ENCODE measurements around the gene TMEM53.
"Not testable (repeated sequence)": the region's sequence is repeated elsewhere in the genome, so short reads cannot be mapped to it uniquely, and the experiment has no call there.

Gene TMEM53

GRCh38 chr1:44672961-44673674 is 1.2 kb downstream of the TMEM53 start:
- DNase-seq = peak in 1 of 56 donors; percentile 16

DNA sequence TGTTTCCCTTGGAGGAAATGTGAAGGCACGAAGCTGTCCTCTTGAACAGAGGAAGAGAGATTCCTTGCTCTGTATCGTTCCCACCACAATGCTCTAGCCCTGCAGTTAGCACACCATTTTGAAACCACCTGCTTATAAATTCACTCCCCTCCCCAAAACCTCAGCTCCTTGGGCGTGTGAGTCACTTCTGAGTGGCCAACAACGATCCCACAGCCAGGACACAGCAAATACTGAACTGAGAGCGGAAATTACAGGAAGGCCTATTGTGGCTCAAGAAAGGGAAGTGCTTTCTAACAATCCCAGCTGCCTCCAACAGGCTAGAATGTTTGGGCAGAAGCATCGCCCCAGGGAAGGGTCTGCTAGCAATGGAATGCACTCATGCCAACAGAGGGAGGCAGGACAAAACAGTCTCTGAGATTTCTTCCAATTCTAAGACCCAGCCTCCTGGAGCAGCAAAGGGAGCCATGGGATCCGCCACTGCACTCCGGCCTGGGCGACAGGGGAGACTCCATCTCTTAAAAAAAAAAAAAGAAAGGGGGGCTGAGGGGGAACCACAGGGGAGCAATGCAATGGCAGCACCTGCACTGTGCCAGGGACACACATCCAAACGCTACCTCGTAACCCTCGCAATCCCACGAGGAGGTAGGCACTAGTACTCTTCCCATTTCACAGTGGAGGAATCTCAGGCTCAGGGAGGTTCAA is 1.9 kb downstream of the TMEM53 start:
- peak in 8 of 56 donors; percentile 9 to 30 (median 20) for DNase-seq

DNA sequence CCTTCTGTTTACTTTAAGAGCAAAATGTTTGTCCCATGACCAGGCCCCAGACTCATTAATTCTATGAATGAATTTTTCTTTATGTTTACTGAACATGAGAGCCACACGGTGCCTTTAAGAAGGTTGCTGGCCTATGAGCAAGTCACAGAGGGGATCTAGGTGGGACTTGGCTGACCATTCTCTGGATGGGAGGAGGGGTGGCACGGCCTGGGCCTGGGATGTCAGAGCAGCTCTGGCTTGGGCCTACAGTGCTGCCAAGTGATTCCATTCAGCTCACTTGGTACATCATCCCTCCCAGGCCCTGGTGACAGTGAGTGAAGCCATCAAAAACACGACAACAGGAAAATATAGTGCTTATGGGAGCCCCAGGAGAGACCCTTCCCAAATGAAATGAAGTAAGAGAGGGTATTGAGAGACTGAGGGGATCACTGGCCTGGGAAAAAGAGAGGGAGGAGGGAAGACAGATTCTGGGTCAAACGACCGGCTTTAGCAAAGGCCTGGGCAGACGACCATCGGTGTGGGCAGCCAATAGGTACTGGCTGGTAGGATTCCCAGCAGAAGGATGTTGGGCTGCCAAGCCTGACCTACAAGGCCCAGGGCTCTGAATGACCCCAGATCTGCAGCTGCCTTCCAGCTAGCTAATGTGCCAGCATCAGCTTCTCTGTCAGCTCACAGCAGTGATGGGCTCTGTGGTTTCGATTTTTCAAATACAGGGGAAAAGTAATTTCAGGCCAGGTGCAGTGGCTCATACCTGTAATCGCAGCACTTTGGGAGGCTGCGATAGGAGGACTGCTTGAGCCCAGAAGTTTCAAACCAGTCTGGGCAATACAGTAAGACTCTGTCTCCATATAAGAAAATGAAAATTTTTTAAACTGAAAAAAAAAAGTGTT is 3.3 kb downstream of the TMEM53 start:
- DNase-seq = peak in 11 of 56 donors; percentile 11 to 27 (median 17)

- not testable (repeated sequence) for DNase-seq
Measured at GRCh38 chr1:44666719-44667118, 7.6 kb downstream of the TMEM53 start.

GRCh38 chr1:44664730-44665370 is 9.4 kb downstream of the TMEM53 start:
- no peak for DNase-seq

DNA sequence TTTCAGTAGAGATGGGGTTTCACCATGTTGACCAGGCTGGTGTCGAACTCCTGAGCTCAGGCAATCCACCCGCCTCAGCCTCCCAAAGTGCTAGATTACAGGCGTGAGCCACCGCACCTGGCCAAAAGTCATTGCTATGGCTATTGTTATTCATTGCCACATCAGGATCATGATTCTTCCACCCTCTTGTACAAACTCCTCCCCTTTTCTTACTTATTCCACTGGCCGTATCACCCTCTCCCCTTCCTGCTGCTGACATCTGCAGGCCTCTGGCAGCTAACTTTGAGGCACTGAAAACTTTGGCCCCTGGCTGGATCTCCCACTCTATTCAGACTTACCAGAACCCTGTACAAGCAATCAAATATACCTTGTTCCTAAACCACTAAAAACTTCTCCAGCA is 10.9 kb downstream of the TMEM53 start:
- DNase-seq = no peak

- no peak for DNase-seq
Measured at GRCh38 chr1:44662683-44663030, 11.6 kb downstream of the TMEM53 start.

DNA sequence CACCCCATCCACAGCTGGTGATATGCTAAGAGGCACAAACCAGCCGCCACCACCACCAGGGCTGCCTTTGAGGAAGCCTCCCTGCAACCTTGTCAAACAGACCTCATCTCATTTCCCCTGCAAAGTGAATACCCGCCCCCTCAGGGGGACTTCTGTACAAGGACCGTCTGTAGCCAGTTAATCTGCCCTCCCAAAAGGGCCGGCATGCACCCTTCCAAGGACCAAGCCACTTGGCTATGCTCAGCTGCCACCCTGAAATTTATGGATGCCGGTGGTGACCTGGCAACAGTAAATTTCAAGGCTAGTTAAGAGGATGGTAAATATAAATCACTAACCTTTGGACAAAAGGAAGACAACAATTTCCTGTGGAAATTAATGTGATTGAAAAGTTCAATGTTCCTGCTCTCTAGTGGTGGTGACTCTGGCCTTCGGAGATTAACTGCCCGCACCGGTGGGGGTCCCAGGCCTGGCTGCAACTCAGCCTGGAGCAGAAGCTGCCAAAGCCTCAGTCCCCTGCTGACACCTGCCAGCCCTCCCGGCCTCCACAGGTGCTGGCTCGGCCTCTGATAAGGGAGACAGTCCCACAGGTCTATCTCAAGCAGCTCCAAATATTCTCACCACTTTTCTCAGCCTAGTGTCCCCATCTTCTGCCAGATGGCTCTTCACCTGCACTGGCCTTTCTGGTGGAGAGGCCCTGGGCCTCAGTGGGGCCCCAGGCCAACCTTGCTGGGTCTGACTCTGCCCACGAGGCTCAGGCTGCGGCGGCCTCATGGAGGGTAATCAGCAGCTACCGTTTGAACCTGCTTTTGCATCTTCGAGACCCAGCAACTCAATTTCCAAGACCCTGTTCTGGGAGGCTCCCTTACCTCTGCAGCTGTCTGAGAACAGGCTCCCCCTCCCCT is 12.2 kb downstream of the TMEM53 start:
- no peak for DNase-seq

DNA sequence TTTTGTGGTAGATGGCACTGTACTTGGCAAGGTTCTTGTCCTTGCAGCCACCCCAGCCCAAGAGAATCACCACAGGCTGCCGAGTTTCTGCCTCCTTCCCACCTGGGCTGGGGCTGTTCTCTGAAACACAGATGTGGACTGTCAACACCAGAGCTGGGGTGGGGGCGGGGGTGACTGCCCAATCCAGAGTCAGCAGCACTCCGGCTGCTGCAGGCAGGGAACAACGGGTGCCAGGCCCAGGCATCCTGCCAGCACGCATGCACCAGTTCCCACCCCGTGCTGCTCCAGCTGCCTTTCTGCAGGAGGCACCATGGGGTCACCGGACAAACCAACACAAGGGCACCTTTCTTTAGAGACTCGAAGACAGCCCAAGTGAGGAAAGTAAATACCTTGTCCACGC is 14.1 kb downstream of the TMEM53 start:
- DNase-seq = peak in 55 of 56 donors; percentile 16 to 93 (median 79)

DNA sequence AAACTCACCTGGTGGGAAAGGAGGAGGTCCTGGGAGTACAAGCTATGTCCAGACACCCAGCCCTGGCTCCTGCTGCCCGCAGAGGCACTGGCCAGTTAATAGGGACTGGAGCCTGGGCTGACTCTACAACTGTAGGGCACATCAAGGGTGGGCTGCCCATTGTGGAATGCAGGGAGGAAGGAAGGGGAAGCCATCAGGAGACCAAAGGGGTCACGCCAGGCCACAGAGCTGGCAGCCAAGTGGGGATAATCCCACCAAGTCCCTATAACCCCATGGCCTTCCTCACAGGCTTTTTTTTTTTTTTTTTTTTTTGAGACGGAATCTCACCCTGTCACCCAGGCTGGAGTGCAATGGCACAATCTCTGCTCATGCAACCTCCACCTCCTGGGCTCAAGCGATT is 14.7 kb downstream of the TMEM53 start:
- no peak for DNase-seq

- DNase-seq = peak in 4 of 56 donors; percentile 15 to 23 (median 20)
Measured at GRCh38 chr1:44655609-44656008, 18.7 kb downstream of the TMEM53 start.

DNA sequence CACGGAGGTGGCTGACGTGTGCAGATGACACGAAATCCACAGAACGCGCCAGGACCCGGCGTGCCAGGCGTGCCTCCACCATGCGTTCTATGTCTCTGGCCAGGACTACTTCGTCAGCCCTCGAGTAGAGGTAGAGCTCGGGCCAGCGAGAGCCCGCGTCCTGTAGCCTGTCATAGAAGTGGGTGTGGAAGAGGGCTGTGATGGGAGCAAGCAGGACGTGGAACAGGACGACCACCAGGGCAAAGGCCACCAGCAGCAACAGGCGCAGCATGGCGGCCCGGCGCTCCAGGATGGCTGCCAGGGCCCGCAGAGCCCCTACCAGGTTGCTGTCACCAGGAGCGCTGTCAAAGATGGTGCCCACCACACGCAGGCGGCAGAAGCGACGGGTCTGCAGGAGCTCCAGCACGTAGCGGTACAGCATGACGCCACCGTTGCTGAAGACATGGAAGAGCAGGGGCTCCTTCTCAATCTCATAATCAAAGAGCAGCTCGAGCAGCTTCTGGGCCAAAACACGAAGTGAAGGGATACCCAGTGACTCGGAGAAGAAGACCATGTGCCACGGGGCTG is 19.6 kb downstream of the TMEM53 start:
- no peak for DNase-seq

DNA sequence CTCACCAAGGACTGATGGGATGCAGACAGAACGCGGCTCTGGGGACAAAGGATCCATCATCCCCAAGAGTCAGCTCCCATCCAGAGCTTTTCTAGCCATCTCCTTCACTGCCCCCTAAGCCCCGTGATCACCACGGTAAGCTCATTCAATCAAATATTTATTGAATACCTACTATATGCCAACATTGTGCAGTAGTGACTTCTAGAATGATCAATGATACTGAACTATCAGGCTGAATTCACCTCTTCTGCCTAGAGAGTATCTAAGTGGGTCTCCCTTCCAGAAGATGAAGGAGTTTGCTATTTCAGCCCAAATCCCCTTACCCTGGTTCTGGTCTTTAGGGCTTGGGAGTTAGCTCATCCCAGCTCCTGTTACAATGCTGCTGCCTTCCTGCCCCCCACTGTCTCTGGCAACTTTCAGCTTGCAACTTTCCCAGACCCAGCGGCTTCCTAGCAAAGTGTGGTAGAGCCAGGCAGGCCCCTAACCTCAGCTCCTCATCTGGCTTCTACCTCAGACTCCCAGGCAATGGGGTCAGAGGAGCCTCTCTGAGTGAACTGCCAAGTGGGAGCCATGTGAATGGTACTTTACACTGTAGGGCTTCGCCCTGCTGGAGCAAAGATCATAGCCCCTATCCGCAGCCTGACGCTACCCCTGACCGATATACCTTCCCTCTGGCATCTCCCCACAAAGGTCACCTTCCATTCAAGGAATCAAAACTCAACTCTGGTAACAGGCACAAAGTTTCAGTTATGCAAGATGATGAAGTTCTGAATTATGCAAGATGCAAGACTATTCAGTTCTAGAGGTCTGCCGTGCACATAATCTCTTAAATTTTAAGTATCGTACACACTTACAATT is 20.9 kb downstream of the TMEM53 start:
- DNase-seq = no peak

- DNase-seq = peak in 54 of 56 donors; percentile 15 to 91 (median 70)
Measured at GRCh38 chr1:44652445-44653106, 21.7 kb downstream of the TMEM53 start.

- DNase-seq = no peak
Measured at GRCh38 chr1:44651069-44651468, 23.2 kb downstream of the TMEM53 start.

GRCh38 chr1:44650159-44650831 is 24.0 kb downstream of the TMEM53 start:
- peak in 12 of 56 donors; percentile 14 to 56 (median 32) for DNase-seq

DNA sequence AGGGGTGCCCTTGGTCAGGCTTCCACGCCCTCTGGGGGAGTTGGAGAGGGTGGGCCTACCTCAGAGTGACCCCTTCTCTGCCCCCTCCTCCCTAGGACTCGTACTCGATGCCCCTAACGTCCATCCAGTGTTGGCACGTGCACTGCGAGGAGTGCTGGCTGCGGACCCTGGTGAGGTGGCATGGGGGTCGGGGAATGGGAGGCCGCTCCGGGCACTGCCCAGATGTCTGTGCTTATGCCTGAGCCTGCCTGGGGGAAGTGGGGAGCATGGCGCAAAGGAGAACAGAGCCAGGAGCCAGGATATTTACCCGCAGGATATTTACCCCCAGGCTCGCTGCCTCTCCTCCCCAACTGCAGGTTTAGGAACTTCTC is 24.5 kb downstream of the TMEM53 start:
- DNase-seq = no peak

Measured in nucleus accumbens (tissue), 56 donors.